HK-2 (cell line): Measurements from ENCODE around the gene MRPS34.
"Not testable (repeated sequence)": the region's sequence is repeated elsewhere in the genome, so short reads cannot be mapped to it uniquely, and the experiment has no call there.

Experiments used
- DNase-seq: peaks from one replicate; pipeline ENCODE4 v3.0.0-alpha.2; 2018; ENCODE audit not compliant: unreplicated experiment

The MRPS34 gene

GRCh38 chr16:1752853-1753252, 20.1 kb downstream of the MRPS34 start:
- no peak for DNase-seq

- no peak for DNase-seq
These were observed 21.0 kb downstream of the MRPS34 start for GRCh38 chr16:1751946-1752345.

GRCh38 chr16:1749152-1750117, 23.5 kb downstream of the MRPS34 start:
- no peak for DNase-seq

GRCh38 chr16:1747934-1748333, 25.0 kb downstream of the MRPS34 start:
- no peak for DNase-seq

GRCh38 chr16:1746693-1747195, 26.2 kb downstream of the MRPS34 start:
- DNase-seq = no peak

GRCh38 chr16:1745900-1746692, 26.8 kb downstream of the MRPS34 start:
- no peak for DNase-seq

GRCh38 chr16:1745181-1745899, 27.6 kb downstream of the MRPS34 start:
- no peak for DNase-seq

- DNase-seq = no peak
These were observed 28.5 kb downstream of the MRPS34 start for GRCh38 chr16:1744338-1744840.

- no peak for DNase-seq
These were observed 29.3 kb downstream of the MRPS34 start for GRCh38 chr16:1743376-1744337.

- no peak for DNase-seq
These were observed 31.3 kb downstream of the MRPS34 start for GRCh38 chr16:1741553-1742165.

- DNase-seq = no peak
These were observed 32.0 kb downstream of the MRPS34 start for GRCh38 chr16:1740781-1741490.

GRCh38 chr16:1740234-1740633, 32.7 kb downstream of the MRPS34 start:
- no peak for DNase-seq

- DNase-seq = no peak
These were observed 38.1 kb downstream of the MRPS34 start for GRCh38 chr16:1734816-1735215.

GRCh38 chr16:1734123-1734522, 38.8 kb downstream of the MRPS34 start:
- no peak for DNase-seq

GRCh38 chr16:1732551-1732987, 40.4 kb downstream of the MRPS34 start:
- DNase-seq = not testable (repeated sequence)

GRCh38 chr16:1732071-1732470, 40.9 kb downstream of the MRPS34 start:
- no peak for DNase-seq

- no peak for DNase-seq
These were observed 41.3 kb downstream of the MRPS34 start for GRCh38 chr16:1731603-1732002.

GRCh38 chr16:1731073-1731472, 41.9 kb downstream of the MRPS34 start:
- no peak for DNase-seq

GRCh38 chr16:1729445-1729844, 43.5 kb downstream of the MRPS34 start:
- no peak for DNase-seq
